T-helper 17 cell (primary cell): ENCODE data around the gene WDFY3. TPM values are rescaled to one million over a fixed set of nuclear protein-coding genes. Genes with fewer than 3 reads are reported as not detected.

Experiments used
- ATAC-seq: fragments of 150-1000 bp; cut with Tn5 transposase; 2 replicates; pipeline ENCODE4 v1.10.0; 2021; ENCODE audit warnings: mild to moderate bottlenecking, moderate library complexity
- DNase-seq, 3 donors: peaks; one replicate each; pipeline versions ENCODE4 v3.0.0 to v3.0.0-alpha.2; 2020 to 2021
- H3K9me3 ChIP-seq: one replicate; pipeline ENCODE4 v1.7.0; 2013; ENCODE audit warnings: low read length, mild to moderate bottlenecking; ENCODE audit not compliant: control insufficient read depth, poor library complexity, severe bottlenecking
- H3K27ac Mint-ChIP-seq: one replicate; pipeline ENCODE4 v1.8.0; 2022; ENCODE audit warnings: mild to moderate bottlenecking, moderate library complexity, mixed read lengths
- H3K27me3 Mint-ChIP-seq: one replicate; pipeline ENCODE4 v1.8.0; 2022; ENCODE audit warnings: mixed read lengths
- H3K36me3 Mint-ChIP-seq: one replicate; pipeline ENCODE4 v1.8.0; 2022; ENCODE audit warnings: low read depth, mixed read lengths
- H3K4me1 Mint-ChIP-seq: one replicate; pipeline ENCODE4 v1.8.0; 2022; ENCODE audit warnings: mild to moderate bottlenecking, mixed read lengths
- H3K4me3 Mint-ChIP-seq: one replicate; pipeline ENCODE4 v1.8.0; 2022; ENCODE audit warnings: mild to moderate bottlenecking, moderate library complexity, mixed read lengths
- total RNA-seq, 4 donors: library from RNA in 2 of 4; stranded (reverse) in 2 of 4; gene quantifications; one replicate each; pipeline ENCODE4 v1.2.3 and lab custom pipeline; 2022 to 2026

Gene WDFY3
- total RNA-seq, 2 donors from 2014 or later = 2.4 to 2.6 TPM

DNA sequence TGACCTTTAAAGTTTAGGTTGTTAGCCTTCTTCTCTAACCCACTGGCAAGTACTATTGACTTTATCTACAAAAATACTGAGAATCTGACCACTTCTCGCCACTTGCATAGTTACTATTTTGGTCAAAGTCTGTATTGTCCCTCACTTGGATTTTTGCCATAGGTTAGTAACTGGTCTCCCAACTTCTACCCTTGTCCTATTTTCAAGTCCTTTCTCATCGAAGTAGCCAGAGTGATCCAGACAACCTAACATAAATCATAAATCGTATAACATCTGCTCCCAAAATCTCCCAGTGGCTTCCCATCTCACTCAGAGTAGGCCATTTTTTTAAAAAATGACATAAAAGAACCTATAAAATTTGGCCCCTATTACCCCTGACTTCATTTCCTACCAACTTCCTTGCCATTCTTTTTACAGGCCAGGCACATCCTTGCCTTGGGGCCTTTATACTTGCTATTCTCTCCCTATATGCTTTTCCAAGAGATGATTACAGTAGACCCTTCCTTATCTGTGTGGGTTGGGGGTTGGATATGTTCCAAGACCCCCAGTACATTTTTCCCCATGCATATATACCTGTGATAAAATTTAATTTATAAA lies 29.0 kb downstream of the WDFY3 start:
- Mint-ChIP-seq H3K27ac (no peak overlapping the region), H3K36me3 (no peaks in the 10 kb centered on the region), H3K27me3 (no peaks in the 10 kb centered on the region), H3K4me1 (no peaks in the 10 kb centered on the region), H3K4me3 (no peak overlapping the region)
- no peak for DNase-seq
- no peaks in the 10 kb centered on the region for H3K9me3 ChIP-seq
- no peak for ATAC-seq

DNA sequence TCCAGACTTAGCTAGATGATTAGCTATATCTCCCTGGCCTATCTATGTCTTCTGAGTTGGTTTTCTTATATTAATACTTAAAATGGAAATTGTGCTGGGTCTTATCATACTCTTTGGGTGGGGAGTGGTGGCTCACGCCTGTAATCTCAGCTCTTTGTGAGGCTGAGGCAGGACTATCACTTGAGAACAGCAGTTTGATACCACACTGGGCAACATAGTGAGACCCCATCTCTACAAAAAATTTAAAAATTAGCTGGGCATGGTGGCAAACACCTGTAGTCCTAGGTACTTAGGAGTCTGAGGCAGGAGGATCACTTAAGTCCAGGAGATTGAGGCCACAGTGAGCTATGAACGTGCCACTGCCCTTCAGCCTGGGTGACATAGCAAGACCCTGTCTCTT lies 30.4 kb downstream of the WDFY3 start:
- no peaks in the 10 kb centered on the region for H3K27me3 Mint-ChIP-seq
- H3K4me3 Mint-ChIP-seq = no peak overlapping the region

DNA sequence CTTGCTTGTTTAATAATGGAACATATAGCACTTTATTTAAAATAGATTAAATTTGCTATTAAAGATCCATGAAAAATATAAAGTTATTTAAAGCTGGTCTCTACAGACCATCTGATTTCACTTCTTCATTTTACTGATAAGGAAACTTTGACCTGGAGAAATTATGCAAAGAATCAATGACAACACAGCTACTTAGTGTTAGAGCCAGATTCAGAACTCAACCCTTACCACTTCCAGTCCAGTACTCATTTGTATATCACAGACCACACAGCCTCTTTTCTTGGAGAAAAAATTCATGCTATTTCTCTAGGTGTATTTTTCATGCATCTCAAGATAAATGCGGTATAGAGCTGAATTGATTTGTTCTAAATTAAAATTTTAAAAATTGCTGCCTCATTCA lies 34.0 kb downstream of the WDFY3 start:
- Mint-ChIP-seq H3K36me3 (no peaks in the 10 kb centered on the region), H3K4me1 (no peaks in the 10 kb centered on the region), H3K4me3 (no peak overlapping the region), H3K27ac (no peak overlapping the region), H3K27me3 (no peaks in the 10 kb centered on the region)
- no peaks in the 10 kb centered on the region for H3K9me3 ChIP-seq
- DNase-seq (no peak), ATAC-seq (no peak)

More for the DNA sequence above, 30.4 kb downstream of the WDFY3 start:
- ATAC-seq = no peak
- DNase-seq = no peak
- no peaks in the 10 kb centered on the region for H3K9me3 ChIP-seq
- Mint-ChIP-seq H3K27ac (no peak overlapping the region), H3K4me1 (no peaks in the 10 kb centered on the region), H3K36me3 (no peaks in the 10 kb centered on the region)

DNA sequence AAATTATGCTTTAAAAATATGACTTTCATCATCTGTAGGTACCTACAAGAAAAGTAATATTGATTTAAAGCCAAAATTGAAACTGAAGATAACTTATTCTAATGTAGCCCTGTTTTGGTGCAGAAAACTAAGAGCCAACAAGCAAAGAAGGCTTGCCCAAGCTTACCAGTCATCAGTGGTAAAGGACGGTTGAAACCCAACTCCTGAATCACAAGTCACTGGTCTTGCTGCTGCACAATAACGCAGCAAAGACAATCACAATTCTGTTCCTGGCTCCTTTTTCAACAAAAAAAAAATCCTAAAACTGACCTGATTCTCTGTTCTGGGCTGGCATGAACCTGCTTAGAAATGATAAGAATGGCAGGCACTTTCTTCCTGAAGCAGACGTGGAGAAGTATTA lies 34.5 kb downstream of the WDFY3 start:
- H3K27ac Mint-ChIP-seq = no peak overlapping the region
- H3K36me3 Mint-ChIP-seq = no peaks in the 10 kb centered on the region

DNA sequence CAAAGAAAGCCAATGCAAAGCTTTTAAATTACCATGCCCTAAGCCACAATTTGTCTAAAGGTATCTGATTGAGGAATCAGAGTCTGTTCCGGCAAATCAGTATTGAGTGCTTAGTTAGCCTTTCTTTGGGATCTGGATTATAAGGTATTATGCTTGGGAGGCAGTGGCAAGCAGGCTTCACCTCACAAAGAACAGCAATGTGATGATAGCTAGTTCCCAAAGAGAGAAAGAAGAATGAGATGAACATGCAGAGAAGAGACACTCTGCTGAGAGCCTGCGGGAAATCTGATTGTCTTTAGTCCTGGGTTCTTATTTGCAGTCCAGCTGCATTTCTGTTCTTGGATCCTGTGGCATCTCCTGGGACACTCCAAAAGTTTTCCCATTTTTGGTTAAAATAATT lies 35.2 kb downstream of the WDFY3 start:
- Mint-ChIP-seq H3K27ac (no peak overlapping the region), H3K36me3 (no peaks in the 10 kb centered on the region), H3K27me3 (no peaks in the 10 kb centered on the region), H3K4me1 (no peaks in the 10 kb centered on the region), H3K4me3 (no peak overlapping the region)
- DNase-seq (no peak), ATAC-seq (no peak)
- no peaks in the 10 kb centered on the region for H3K9me3 ChIP-seq

More for the DNA sequence above, 34.5 kb downstream of the WDFY3 start:
- DNase-seq = no peak
- no peaks in the 10 kb centered on the region for H3K27me3 Mint-ChIP-seq
- H3K9me3 ChIP-seq = no peaks in the 10 kb centered on the region
- H3K4me3 Mint-ChIP-seq = no peak overlapping the region
- ATAC-seq = no peak
- no peaks in the 10 kb centered on the region for H3K4me1 Mint-ChIP-seq

DNA sequence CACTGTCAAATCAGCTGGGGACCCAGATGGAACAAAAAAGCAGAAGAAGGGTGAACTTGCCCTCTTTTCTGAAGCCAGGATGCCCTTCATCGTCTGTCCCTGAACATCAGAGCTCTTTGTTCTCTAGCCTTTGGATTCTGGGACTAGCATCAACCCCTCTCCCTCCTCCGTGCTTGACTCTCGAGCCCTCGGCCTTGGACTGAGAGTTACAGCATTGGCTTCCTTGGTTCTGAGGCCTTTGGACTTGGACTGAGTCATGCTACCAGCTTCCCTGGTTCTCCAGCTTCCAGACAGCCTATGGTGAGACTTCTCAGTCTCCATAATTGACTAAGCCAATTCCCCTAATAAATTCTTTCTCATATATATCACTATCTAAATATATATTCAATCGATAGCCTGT lies 38.4 kb downstream of the WDFY3 start:
- H3K9me3 ChIP-seq = no peaks in the 10 kb centered on the region
- Mint-ChIP-seq H3K4me1 (no peaks in the 10 kb centered on the region), H3K36me3 (no peaks in the 10 kb centered on the region), H3K4me3 (no peak overlapping the region), H3K27ac (no peak overlapping the region), H3K27me3 (no peaks in the 10 kb centered on the region)
- DNase-seq = no peak
- ATAC-seq = no peak

DNA sequence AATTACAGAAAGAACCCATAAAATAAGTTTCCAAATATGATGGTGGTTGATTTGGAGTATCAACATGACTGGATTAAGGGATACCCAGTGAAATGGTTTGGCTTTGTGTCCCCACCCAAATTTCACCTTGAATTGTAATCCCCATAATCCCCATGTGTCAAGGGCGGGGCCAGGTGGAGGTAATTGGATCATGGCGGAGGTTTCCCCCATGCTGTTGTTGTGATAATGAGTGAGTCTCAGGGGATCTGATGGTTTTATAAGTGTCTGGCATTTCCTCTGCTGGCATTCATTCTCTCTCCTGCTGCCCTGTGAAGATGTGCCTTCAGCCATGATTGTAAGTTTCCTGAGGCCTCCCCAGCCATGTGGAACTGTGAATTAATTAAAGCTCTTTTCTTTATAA lies 39.1 kb downstream of the WDFY3 start:
- ATAC-seq (no peak), DNase-seq (no peak)
- no peak overlapping the region for H3K27ac Mint-ChIP-seq
- no peaks in the 10 kb centered on the region for H3K36me3 Mint-ChIP-seq
- no peaks in the 10 kb centered on the region for H3K4me1 Mint-ChIP-seq
- H3K9me3 ChIP-seq = no peaks in the 10 kb centered on the region
- no peak overlapping the region for H3K4me3 Mint-ChIP-seq
- H3K27me3 Mint-ChIP-seq = no peaks in the 10 kb centered on the region

DNA sequence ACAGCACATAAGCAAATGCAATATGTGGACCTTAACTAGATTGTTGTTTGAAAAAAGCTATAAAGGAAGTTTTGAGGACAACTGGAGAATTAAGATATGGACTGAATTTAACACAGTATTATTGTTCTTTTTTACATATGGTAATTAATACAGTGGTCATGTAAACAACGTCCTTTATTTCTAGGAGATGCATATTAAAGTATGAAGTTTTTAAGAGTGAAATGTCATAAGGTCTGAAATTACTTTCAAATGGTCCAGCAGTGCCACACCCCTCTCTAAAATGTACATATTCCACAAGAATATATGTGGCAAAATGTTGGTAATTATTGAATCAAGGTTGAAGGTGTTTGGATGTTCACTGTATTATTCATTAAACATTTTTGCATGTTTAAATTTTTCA lies 40.9 kb downstream of the WDFY3 start:
- Mint-ChIP-seq H3K4me3 (no peak overlapping the region), H3K36me3 (no peaks in the 10 kb centered on the region), H3K27ac (no peak overlapping the region), H3K4me1 (no peaks in the 10 kb centered on the region), H3K27me3 (no peaks in the 10 kb centered on the region)
- DNase-seq (no peak), ATAC-seq (no peak)
- no peaks in the 10 kb centered on the region for H3K9me3 ChIP-seq

DNA sequence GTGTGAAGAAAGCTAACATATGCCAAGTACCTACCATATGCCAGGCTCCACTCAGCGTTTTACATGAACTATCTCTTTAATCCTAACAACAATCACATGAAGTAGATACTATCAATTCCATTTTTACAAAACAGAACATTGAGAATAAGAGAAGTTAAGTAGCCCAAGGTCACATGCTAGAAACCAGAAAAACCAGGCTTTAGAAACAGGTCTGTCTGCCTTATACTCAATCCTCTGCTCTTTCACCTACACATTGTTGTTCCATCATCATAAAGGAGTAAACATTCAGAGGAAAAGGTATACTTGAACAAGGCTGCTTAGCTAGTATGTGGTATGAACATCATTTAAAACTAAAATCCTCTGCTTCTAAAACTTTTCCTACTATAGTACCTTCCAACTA lies 42.1 kb downstream of the WDFY3 start:
- Mint-ChIP-seq H3K27ac (no peak overlapping the region), H3K27me3 (no peaks in the 10 kb centered on the region)

DNA sequence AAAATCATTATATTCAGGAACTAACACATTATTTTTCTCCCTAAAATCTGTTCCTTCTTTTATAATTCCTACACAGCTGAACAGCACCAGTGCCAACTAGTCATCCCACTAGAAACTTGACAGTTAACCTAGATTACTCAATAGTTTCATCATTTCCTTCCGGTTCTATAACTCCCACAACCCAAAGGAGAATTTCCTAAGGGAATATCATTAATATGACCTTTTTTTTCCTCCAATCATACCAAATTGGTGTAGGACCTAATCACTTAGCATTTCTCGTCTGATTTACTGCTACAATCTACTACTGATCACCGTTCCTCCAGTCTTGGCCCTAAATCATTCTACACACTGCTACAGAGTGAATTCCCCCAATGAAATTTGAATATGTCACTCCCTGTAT lies 45.9 kb downstream of the WDFY3 start:
- ATAC-seq = no peak
- no peak overlapping the region for H3K4me3 Mint-ChIP-seq

More for the DNA sequence above, 42.1 kb downstream of the WDFY3 start:
- H3K36me3 Mint-ChIP-seq = no peaks in the 10 kb centered on the region
- DNase-seq (no peak), ATAC-seq (no peak)
- no peaks in the 10 kb centered on the region for H3K9me3 ChIP-seq
- no peaks in the 10 kb centered on the region for H3K4me1 Mint-ChIP-seq
- H3K4me3 Mint-ChIP-seq = no peak overlapping the region

DNA sequence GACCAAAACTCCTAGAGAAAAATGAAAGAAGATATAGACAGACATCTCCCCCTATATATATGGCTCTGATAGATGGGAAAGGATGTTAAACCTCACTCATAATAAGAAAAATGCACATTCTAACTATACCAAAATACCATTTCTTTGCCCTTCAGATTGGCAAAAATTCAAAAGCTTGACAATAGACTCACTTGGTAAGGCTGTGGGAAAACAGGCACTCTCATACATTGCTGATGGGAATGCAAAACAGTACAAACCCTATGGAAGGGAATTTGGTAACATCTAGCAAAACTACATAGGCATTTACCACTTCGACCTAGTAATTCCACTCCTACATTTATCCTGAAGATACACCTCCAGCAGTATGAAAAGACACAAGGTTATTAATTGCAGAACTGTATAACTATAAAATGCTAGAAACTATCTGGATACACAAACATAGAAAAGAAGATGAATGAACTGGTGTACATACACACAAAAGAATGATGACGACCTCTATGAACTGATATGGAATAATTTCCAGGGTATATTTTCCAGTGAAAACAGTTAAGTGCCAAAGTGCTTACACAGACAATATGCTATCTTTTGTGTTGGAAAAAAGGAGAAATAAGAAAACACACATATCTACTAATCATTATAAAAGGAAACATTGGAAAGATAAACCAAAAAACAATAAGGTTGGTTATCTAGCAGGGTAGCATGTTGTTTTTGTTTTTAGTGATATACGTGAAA lies 48.5 kb downstream of the WDFY3 start:
- Mint-ChIP-seq H3K4me1 (no peaks in the 10 kb centered on the region), H3K4me3 (no peak overlapping the region), H3K27ac (no peak overlapping the region), H3K36me3 (peaks cover 2% of the 10 kb centered on the region), H3K27me3 (peaks cover 6% of the 10 kb centered on the region)
- ATAC-seq (no peak), DNase-seq (no peak)
- no peaks in the 10 kb centered on the region for H3K9me3 ChIP-seq

More for the DNA sequence above, 45.9 kb downstream of the WDFY3 start:
- H3K27me3 Mint-ChIP-seq = peaks cover 6% of the 10 kb centered on the region
- H3K36me3 Mint-ChIP-seq = no peaks in the 10 kb centered on the region
- no peaks in the 10 kb centered on the region for H3K9me3 ChIP-seq
- no peak overlapping the region for H3K27ac Mint-ChIP-seq
- no peak for DNase-seq
- no peaks in the 10 kb centered on the region for H3K4me1 Mint-ChIP-seq

DNA sequence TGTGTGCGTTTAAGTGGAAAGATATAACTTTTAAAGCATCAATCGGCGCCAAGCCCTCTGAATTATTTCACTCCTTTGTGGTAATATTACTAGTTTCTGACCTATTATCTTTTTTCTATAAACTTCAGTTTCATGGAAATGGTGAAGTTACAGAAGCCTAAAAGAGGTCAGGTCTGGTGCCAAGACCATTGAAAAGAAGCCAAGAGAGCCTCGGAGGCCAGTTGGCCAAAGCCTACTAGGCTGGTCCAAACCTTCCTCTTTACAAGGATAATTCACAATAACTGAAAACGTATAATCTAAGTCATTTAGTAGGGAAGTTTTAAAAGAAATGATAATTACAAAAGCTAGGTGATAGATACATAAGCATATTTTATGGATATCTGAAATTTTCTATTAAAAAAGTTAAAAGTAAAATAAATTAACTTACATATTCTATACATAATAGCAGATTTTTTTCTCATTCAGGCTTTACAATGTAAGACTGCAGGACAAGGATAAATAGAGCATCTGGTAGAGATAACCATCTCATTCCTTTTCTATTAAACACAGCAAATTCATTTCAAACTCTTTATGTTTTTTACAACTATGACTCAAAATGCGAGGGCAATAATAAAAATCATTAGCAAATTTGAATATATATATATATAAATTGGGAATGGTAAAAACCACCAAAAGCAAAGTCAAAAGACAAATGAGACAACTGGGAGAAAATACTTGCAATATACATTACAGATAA lies 49.2 kb downstream of the WDFY3 start:
- H3K36me3 Mint-ChIP-seq = peaks cover 2% of the 10 kb centered on the region
- DNase-seq = no peak
- H3K27me3 Mint-ChIP-seq = peaks cover 6% of the 10 kb centered on the region
- H3K9me3 ChIP-seq = no peaks in the 10 kb centered on the region
- H3K4me3 Mint-ChIP-seq = no peak overlapping the region
- H3K4me1 Mint-ChIP-seq = no peaks in the 10 kb centered on the region
- no peak overlapping the region for H3K27ac Mint-ChIP-seq
- ATAC-seq = no peak

DNA sequence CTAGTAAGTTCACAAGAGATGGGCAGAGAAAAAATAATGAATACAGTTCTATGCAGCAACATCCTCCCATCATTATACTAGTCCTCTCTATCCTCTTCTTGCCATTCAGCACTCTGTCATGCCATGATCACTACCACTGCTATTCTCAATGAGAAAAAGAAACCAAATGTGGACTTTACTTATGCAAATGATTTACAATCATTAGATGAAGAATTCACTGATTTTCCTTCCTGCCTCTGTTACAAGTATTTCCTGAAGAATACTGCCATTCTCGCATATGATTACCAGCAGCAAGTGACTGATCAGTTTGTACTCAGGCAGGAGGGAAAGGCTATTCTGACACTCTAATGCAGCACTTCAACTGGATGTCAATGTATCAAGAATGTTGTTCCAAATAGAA lies 50.3 kb downstream of the WDFY3 start:
- DNase-seq (no peak), ATAC-seq (no peak)
- H3K36me3 Mint-ChIP-seq = peaks cover 2% of the 10 kb centered on the region
- no peak overlapping the region for H3K27ac Mint-ChIP-seq
- peaks cover 6% of the 10 kb centered on the region for H3K27me3 Mint-ChIP-seq
- no peaks in the 10 kb centered on the region for H3K4me1 Mint-ChIP-seq
- H3K9me3 ChIP-seq = no peaks in the 10 kb centered on the region
- no peak overlapping the region for H3K4me3 Mint-ChIP-seq
